HPDE6-E6E7 (cell line): Measurements from ENCODE around the gene LHFPL6.

Experiments
- DNase-seq: peaks from one replicate; pipeline ENCODE4 v3.0.0; 2011; ENCODE audit warnings: missing footprints; ENCODE audit errors: extremely low spot score

The LHFPL6 gene

GRCh38 chr13:39554371-39554770, 48.6 kb downstream of the LHFPL6 start:
- DNase-seq = no peak

GRCh38 chr13:39552246-39552645, 50.7 kb downstream of the LHFPL6 start:
- no peak for DNase-seq

GRCh38 chr13:39550931-39551330, 52.1 kb downstream of the LHFPL6 start:
- DNase-seq = no peak

- no peak for DNase-seq
Observed at GRCh38 chr13:39547108-39547507, 55.9 kb downstream of the LHFPL6 start.

- DNase-seq = no peak
Observed at GRCh38 chr13:39542361-39542760, 60.6 kb downstream of the LHFPL6 start.

- no peak for DNase-seq
Observed at GRCh38 chr13:39540929-39541605, 61.9 kb downstream of the LHFPL6 start.

- no peak for DNase-seq
Observed at GRCh38 chr13:39538816-39539790, 63.9 kb downstream of the LHFPL6 start.

- no peak for DNase-seq
Observed at GRCh38 chr13:39536906-39537305, 66.1 kb downstream of the LHFPL6 start.

GRCh38 chr13:39536274-39536673, 66.7 kb downstream of the LHFPL6 start:
- DNase-seq = no peak

GRCh38 chr13:39533651-39534150, 69.3 kb downstream of the LHFPL6 start:
- no peak for DNase-seq

GRCh38 chr13:39531646-39532045, 71.3 kb downstream of the LHFPL6 start:
- DNase-seq = no peak

- DNase-seq = no peak
Observed at GRCh38 chr13:39530916-39531315, 72.1 kb downstream of the LHFPL6 start.

- no peak for DNase-seq
Observed at GRCh38 chr13:39528661-39528980, 74.4 kb downstream of the LHFPL6 start.

GRCh38 chr13:39527961-39528660, 74.9 kb downstream of the LHFPL6 start:
- DNase-seq = peak; percentile 17

GRCh38 chr13:39527301-39527700, 75.7 kb downstream of the LHFPL6 start:
- DNase-seq = no peak

GRCh38 chr13:39526499-39526898, 76.5 kb downstream of the LHFPL6 start:
- DNase-seq = no peak

GRCh38 chr13:39525506-39525905, 77.5 kb downstream of the LHFPL6 start:
- DNase-seq = no peak

- DNase-seq = no peak
Observed at GRCh38 chr13:39524795-39525194, 78.2 kb downstream of the LHFPL6 start.

GRCh38 chr13:39522329-39522728, 80.7 kb downstream of the LHFPL6 start:
- no peak for DNase-seq

- DNase-seq = no peak
Observed at GRCh38 chr13:39521701-39522100, 81.3 kb downstream of the LHFPL6 start.

GRCh38 chr13:39516096-39516495, 86.9 kb downstream of the LHFPL6 start:
- no peak for DNase-seq

- no peak for DNase-seq
Observed at GRCh38 chr13:39515224-39515714, 87.7 kb downstream of the LHFPL6 start.
